Breast epithelium (tissue), 4 donors: ENCODE results near the gene NDFIP2. TPM values are rescaled to one million over a fixed set of nuclear protein-coding genes. Genes with fewer than 3 reads are reported as not detected.

ENCODE experiments used
- DNase-seq, 2 donors: peaks; one replicate each; pipeline ENCODE4 v3.0.0-alpha.2; 2019; ENCODE audit warnings: low spot score in 2 of 2
- H3K27ac ChIP-seq, 2 donors: fragments of 200-600 bp; sonication (generic) in 1 of 2; one replicate each; pipeline ENCODE4 v1.5.1; 2016 to 2019; ENCODE audit warnings: mild to moderate bottlenecking in 1 of 2
- H3K27me3 ChIP-seq, 2 donors: fragments of 200-600 bp; sonication (generic) in 1 of 2; one replicate each; pipeline versions ENCODE4 v1.5.1 to v1.6.0; 2017 to 2019; ENCODE audit warnings: control low read depth in 1 of 2, mild to moderate bottlenecking in 1 of 2
- H3K36me3 ChIP-seq: fragments of 200-600 bp; one replicate; pipeline ENCODE4 v1.5.1; 2019
- H3K4me1 ChIP-seq, 2 donors: fragments of 200-600 bp; sonication (generic); one replicate each; pipeline ENCODE4 v1.5.1; 2016 to 2019; ENCODE audit warnings: control low read depth in 1 of 2
- H3K4me3 ChIP-seq, 3 donors: fragments of 200-600 bp; sonication (generic); 1 replicate in 2 of 3; 2 replicates in 1 of 3; pipeline ENCODE4 v1.5.1; 2016 to 2019; ENCODE audit warnings: mild to moderate bottlenecking in 3 of 3, moderate library complexity in 2 of 3
- H3K9me3 ChIP-seq, 2 donors: fragments of 200-600 bp; sonication (generic) in 1 of 2; one replicate each; pipeline ENCODE4 v1.5.1; 2016 to 2019; ENCODE audit warnings: control low read depth in 1 of 2
- CTCF ChIP-seq, 3 donors: fragments of 450-650 bp; IDR thresholded peaks; one replicate each; pipeline ENCODE4 v1.5.1; 2016 to 2017; ENCODE audit warnings: antibody characterized with exemption in 3 of 3, mild to moderate bottlenecking in 3 of 3, moderate library complexity in 3 of 3
- POLR2A ChIP-seq: fragments of 450-650 bp; IDR thresholded peaks from one replicate; pipeline ENCODE4 v1.6.1; 2016; ENCODE audit warnings: antibody characterized with exemption, mild to moderate bottlenecking, moderate library complexity
- POLR2AphosphoS5 ChIP-seq, 3 donors: sonication (generic); formaldehyde crosslinking; IDR thresholded peaks; one replicate each; pipeline ENCODE4 v1.6.1; 2017; ENCODE audit warnings: antibody characterized with exemption in 3 of 3
- intact Hi-C: fragments of 100-400 bp; cut with DNase I; formaldehyde crosslinking; loops from one replicate; pipeline ENCODE4 v1.15.1; 2023; ENCODE audit warnings: low total_unique reads
- total RNA-seq, 3 donors: library from RNA; depleted of rRNA; stranded (reverse); fragments of >200 nt; gene quantifications; one replicate each; pipeline ENCODE4 v1.1.0, GENCODE V29; 2016

The NDFIP2 gene
- total RNA-seq, 3 donors from 2014 or later, result 15.8 to 26.5 (median 22.6) TPM

DNA sequence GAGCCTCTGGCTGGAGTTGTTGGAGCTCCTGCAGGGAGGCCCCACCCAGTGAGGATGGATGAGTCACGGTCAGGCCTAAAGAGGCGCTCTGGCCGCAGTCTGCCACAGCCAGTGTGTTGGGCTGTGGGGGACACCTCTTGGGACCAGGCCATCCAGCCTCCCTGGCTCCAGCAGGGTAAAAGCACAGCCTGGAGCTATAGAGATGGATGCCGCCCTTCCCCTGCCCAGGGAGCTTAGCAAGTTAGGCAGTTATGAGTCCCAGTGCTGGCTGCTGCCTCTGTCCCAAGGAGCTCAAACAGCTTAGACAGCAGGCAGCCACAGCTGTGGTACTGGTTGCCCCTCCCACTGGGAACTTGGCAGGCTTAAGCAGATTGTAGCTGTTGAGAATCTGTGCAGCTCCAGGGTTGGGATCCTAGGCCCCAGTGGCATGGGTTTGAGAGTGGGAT lies 100.9 kb downstream of the NDFIP2 start:
- no peak overlapping the region for H3K4me3 ChIP-seq
- H3K9me3 ChIP-seq, result peaks cover 0 to 30% of the 10 kb centered on the region in 2 donors
- H3K36me3 ChIP-seq, result no peaks in the 10 kb centered on the region
- TF ChIP-seq POLR2A (no peak), POLR2AphosphoS5 (IDR thresholded peaks at IDR 0.05) (no peak), CTCF (IDR thresholded peaks at IDR 0.05) (no peak)
- no peak overlapping the region for H3K27ac ChIP-seq
- intact Hi-C loops, result no loop called here
- DNase-seq, result no peak
- no peaks in the 10 kb centered on the region for H3K27me3 ChIP-seq
- no peaks in the 10 kb centered on the region for H3K4me1 ChIP-seq

GRCh38 chr13:79582896-79583295 lies 101.9 kb downstream of the NDFIP2 start:
- H3K27me3 ChIP-seq, result no peaks in the 10 kb centered on the region
- H3K4me1 ChIP-seq, result no peaks in the 10 kb centered on the region
- H3K36me3 ChIP-seq, result no peaks in the 10 kb centered on the region
- H3K4me3 ChIP-seq, result no peak overlapping the region
- peaks cover 0 to 24% of the 10 kb centered on the region in 2 donors for H3K9me3 ChIP-seq
- no peak for DNase-seq
- H3K27ac ChIP-seq, result no peak overlapping the region
- no peak for TF ChIP-seq POLR2A
- no peak for TF ChIP-seq CTCF (IDR thresholded peaks at IDR 0.05)
- TF ChIP-seq POLR2AphosphoS5 (IDR thresholded peaks at IDR 0.05), result no peak
- intact Hi-C loops, result no loop called here

GRCh38 chr13:79585033-79585432 lies 104.1 kb downstream of the NDFIP2 start:
- Histone ChIP-seq H3K27ac (no peak overlapping the region), H3K36me3 (no peaks in the 10 kb centered on the region), H3K9me3 (peaks cover 0 to 16% of the 10 kb centered on the region in 2 donors), H3K4me3 (no peak overlapping the region), H3K27me3 (no peaks in the 10 kb centered on the region), H3K4me1 (no peaks in the 10 kb centered on the region)
- DNase-seq, result no peak
- TF ChIP-seq POLR2A, result no peak
- no peak for TF ChIP-seq POLR2AphosphoS5 (IDR thresholded peaks at IDR 0.05)
- no peak for TF ChIP-seq CTCF (IDR thresholded peaks at IDR 0.05)
- intact Hi-C loops, result no loop called here

DNA sequence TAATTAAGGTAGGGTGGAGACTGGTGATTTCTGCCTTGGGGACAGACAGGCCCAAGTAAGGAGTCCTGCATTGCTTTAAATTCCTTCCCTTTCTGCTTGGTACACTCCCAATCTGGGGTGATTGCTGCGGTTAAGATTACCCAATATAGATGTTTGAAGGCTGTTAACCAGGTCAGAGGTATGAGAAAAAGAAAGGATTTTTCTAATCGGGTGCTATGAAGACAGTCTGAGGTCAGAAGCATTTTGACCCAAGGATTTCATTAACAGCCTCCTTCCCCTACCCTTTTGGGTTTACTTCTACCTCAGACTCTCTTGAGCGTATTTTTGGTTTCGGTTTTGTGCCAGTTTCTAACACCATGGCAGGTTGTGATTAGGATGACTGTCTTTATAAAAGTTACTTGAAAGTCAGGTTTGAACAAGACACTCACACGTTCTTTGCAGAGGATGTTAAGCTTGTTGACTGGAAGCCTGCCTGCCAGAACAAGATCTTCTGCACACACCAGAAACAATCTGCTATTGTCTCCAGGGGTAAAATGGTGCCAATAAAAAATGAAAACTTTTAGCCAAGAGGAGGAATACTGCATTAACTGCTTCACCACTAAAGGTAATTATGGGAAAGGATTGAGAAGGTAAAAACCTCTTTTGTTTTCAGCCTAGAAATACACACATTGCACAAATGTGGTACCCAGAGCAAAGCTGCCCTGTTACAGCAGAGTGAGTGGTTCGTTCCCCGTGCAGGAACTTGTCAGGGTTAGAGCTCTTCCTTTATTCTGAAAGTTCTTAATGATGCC lies 108.8 kb downstream of the NDFIP2 start:
- Histone ChIP-seq H3K4me3 (peak overlapping the region in 2 of 3 donors; percentile 32 to 46), H3K4me1 (no peaks in the 10 kb centered on the region)
- DNase-seq, result peak in 1 of 2 donors; percentile 79

More for the DNA sequence above, 108.8 kb downstream of the NDFIP2 start:
- Histone ChIP-seq H3K27ac (peak overlapping the region; percentile 69 to 83), H3K36me3 (no peaks in the 10 kb centered on the region), H3K27me3 (no peaks in the 10 kb centered on the region), H3K9me3 (peaks cover 0 to 7% of the 10 kb centered on the region in 2 donors)
- TF ChIP-seq POLR2A, result no peak
- TF ChIP-seq CTCF (IDR thresholded peaks at IDR 0.05), result peak in 1 of 3 donors; percentile 8
- no peak for TF ChIP-seq POLR2AphosphoS5 (IDR thresholded peaks at IDR 0.05)
- intact Hi-C loops, result no loop called here
